ENCODE data around the gene WDR18.

WDR18 gene

DNA sequence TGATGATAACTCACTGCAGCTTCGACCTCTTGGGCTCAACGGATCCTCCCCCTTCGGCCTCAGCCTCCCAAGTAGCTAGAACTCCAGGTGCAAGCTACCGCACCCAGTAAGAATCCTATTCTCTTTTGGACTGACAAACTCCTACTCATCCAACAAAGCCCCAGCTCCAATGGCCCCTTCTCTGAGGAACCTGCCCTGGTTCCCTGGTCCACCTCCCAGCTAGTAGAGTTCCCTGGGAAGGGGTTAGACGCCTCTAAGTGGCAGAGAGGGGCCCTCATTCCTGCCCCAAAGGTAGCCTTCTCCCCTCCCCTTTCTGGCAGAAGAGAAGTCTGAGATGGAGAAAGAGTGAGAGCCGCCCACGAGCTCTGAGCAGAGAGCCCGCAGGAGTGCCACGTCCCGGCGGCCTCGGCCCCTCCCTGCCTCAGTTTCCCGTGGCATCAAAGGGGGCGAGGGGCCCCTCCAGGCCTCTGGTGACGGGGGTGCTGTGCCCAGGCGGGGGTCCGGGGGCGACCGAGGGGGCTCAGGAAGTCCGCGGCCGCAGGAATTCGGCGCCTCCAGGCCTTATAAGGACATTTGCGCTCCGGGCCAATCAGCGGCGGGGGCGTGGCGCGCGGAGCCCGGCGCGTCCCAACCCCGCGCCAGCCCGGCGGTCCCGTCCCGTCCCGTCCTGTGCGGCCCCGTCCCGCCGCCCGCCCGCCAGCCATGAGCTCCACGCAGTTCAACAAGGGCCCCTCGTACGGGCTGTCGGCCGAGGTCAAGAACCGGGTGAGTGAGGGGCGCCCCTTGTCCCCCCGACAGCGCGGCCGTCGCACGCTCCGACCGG, 42.0 kb downstream of the WDR18 start, which contains the start of gene CNN2:
CNN2 (plus strand) TSS at position 649 of the 823 bp plus-strand sequence; CDS start at position 703, 54 bp downstream.
- DNase-seq: peak; percentile 69

DNA sequence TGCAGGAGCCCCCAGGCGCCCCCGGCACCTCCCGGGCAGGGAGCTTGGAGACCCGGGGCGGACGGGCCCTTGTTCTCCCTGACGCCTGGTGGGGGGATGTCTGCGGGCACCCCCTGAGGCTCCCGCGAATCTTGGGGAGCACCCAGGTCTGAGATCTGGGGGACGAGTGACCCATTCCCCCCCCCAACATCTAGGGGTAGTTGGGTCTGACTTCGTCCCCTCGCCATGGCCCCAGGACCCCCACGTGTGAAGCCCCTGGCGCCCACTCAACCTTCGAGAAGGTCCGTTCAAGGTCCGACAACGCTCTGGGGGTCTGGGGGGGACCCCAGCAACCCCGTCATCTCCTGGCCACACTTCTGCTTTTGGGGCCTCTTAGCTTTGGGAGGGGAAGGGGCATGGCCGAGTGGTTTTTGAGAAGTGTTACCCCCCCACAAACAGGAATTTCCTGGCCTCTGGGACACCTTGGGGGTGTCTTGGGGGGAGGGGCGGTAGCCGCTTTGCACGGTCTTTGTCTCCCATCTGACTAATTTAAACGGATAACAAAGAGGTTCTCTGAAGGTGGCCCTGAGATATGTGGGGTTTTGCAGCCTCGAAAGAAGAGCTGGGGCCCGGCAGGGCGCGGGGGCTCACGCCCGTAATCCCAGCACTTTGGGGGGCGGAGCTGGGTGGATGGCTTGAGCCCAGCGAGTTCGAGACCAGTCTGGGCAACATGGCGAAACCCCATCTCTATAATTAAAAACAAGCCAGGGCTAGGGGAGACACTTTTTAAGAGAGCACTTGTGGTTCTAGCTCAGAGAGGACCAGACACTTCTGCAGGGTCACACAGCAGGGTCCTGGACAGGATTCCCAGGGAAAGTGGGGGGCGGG, 42.9 kb downstream of the WDR18 start:
- DNase-seq: no peak

DNA sequence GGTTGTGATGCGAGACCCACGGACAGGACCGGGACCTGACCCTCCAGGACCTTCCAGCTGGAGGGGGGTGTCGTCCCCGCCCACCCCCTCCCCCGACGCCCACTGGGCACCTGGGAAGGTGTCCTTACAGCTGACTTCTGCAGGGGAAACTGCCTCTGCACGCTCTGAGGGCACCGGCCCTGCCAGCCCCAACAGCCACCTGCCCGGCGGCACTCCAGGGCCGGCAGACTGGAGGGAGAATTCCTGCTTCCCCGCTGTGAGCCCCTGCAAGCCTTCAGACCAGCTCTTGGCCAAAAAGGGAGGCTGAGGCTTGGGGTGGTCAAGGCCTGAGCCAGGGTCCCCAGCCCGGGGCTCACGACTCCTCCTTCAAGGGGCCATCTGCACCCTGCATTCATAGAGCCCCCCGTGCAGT, 43.5 kb downstream of the WDR18 start:
- no peak for DNase-seq

DNA sequence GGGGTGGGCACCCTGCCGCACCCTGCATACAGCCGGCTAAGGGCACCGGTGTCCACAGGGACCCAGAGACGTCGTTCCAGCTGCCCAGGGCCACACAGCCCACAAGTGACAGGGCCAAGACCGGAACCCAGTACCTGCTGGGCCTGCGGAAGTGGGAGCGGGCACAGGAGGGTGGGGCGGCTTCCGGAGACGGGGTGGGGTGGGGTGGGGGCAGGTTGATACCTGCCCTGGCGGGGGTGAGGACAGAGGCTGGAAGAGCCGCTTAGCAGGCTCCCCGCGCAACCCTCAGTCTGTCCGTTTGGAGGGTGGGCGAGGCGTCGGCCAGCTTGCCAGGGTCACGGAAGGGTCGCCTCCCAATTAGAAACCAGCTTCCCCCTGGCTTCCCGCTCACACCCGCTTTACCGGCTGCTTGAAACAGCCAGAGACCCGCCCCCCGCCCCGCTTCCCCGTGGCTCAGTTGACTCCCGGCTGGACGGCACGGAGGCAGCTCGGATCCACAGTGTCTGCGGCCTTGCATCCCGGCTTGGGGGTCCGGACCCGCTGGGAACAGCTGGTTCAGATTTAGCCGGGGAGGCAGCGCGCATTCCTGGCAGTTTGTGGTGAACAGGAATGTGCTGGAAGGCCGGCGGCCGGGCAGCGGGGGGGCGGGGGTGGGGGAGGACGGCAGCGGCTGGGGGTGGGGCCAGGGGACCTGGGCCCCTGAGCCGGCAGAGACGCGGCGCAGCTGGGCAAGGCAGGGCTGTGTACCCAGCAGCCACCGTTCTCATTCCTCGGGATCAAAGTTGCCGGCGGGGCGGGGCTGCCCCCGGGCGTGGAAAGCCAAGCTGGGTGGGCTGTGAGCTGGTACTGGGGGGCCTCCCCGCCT, 44.1 kb downstream of the WDR18 start:
- DNase-seq: peak; percentile 44

DNA sequence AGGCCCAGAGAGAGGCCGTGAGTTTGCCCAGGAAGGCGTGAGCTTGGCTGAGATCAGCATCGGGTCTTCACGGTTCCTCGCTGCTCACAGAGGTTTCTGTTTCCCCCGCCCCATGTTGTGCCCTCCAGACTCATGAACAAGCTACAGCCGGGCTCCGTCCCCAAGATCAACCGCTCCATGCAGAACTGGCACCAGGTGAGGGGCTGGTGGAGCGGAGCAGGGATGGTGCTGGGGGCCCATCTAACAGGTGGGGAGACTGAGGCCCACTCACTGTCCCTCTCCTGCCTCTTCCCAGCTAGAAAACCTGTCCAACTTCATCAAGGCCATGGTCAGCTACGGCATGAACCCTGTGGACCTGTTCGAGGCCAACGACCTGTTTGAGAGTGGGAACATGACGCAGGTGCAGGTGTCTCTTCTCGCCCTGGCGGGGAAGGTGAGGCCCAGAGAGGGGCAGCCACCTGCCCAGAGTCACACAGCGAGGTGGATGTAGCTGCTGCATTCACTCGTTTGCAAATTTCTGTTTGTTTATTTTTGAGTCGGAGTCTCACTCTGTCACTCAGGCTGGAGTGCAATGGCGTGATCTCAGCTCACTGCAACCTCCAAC, 48.2 kb downstream of the WDR18 start:
- no peak for DNase-seq

DNA sequence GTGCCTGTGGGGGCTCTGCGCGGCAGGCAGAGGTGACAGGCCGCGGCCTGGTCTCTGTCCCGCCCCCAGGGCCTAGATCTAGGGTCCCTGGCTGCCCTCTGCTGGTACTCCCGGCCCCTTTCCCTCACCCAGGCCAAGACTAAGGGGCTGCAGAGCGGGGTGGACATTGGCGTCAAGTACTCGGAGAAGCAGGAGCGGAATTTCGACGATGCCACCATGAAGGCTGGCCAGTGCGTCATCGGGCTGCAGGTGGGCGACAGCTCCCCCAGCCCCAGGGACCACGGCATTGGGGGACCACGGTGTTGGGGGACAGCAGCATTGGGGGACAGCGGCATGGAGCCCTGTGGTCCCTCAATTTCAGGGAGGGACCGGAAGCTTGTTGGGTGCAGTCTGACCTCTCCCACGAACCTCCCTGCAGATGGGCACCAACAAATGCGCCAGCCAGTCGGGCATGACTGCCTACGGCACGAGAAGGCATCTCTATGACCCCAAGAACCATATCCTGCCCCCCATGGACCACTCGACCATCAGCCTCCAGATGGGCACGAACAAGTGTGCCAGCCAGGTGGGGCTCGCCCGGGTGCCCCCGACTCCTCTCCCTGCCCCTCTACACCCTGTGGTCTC, 52.0 kb downstream of the WDR18 start:
- no peak for DNase-seq

DNA sequence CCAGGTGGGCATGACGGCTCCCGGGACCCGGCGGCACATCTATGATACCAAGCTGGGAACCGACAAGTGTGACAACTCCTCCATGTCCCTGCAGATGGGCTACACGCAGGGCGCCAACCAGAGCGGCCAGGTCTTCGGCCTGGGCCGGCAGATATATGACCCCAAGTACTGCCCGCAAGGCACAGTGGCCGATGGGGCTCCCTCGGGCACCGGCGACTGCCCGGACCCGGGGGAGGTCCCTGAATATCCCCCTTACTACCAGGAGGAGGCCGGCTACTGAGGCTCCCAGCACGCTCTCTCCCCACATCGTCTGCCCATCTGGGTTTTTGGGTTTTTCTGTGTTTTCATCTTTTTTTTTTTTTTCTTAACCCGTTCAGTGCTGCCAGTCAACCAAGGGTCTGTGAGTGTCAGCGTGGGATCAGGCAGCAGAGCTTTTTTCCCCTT, 53.5 kb downstream of the WDR18 start:
- no peak for DNase-seq

DNA sequence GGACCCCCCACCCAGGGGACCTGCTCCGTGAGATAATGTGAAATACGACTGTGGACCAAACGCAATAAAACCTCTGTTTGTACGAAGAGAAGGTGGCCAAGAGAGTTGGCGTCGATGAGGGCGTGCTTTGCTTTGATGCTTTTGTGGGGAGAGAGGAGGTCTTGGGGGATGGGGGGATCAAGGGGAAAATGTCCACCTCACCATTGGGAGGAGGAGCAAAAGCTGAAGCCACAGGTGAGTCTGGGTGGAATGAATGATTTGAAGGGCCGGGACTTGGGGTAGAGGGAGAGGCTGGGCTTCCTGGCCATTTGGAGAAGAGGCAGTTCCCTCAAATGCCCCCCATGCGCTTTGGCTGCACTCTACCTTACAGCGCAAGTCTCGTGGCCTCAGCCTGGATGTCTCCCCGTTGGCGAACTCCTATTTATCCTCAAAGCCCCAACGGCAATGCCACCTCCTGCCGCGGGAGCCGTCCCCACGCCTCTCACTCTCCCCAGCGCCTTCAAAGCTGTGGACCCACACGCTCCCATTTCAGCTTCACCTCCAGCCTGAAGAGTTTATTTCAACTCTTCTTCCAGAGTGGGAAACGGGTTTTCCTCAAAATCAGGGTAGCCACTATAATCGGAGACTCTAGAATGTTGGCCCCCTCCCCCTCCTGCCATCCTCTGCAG, 55.0 kb downstream of the WDR18 start:
- DNase-seq: no peak

DNA sequence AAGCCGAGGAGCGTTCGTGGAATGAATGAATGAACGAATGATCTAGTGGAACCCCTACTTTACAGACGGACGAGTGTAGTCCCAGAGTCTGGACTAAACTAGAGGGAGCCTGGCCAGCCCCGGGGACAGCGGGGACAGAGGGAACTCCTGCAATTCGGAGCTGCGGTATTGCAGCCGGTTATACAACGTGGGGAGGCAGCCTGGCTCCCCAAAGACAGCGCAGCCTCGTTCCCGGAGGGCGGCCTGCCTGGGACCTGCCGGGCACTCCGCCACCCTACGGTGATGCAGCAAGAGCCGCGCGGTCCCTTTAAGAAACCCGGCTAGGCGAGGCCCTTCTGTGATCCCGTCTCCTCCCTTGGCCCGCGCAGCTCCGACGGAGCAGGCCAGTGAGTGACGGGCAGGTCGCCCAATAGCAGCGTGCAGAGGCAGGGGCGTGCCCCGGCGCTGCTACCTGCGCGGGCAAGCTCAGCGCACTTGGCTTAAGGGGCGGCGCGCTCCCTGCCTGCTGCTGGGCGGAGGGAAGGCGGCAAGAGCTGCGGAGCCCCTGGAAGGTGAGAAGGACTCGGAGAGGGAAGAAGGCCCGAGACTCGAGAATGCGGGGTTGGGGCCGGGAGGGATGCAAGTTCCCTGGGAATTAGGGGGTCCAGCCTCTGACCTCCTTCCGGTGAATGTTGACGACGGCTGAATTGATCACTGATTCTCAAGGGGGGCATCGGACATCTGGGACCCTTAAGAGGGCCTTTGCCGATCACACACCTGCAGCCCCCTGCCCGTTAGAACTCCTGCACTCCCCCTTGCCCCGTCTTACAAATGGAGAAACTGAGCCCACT, 55.7 kb downstream of the WDR18 start, which contains the start of gene ABCA7:
ABCA7 (plus strand) TSS at position 462 of the 830 bp plus-strand sequence. CDS start 1,255 bp downstream, outside the sequence.
- DNase-seq: peak; percentile 100

DNA sequence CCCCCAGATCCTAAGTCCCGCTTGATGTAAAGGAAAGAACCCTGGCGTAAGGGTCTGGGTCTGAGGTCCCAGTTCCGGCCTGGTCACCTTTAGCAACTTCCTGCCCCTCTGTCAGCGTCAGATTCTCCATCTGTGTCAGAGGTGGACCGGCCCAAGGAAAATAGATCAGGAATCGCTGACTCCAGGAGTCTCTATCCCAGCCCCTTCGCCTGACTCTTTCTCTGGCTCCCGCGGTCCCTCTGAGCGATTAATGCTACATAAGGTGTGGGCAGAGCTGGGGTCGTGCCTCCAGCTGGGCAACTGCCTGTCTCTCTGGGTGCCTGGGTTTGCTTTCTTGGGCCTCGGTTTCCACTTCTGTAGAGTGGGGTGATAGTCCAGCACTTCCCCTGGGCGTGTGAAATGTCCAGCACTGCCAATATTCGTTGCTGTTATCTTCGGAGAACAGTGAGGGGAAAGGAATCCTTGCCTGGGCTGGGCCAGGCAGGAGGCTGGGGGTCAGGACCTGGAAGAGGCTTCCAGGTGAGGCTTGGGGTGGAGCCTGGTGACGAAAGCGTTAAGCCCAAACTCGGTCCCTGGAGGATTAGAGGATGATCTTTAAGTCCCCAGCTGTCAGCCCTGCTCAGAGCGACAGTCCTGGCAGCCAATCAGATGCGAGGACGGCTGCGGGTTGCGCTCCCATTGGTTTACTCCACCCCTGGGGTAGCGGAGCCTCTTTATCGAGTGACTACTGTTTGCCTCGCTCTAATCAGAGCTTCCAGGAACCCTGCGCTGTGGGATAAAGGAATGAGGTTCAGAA, 56.5 kb downstream of the WDR18 start:
- DNase-seq: peak; percentile 85

DNA sequence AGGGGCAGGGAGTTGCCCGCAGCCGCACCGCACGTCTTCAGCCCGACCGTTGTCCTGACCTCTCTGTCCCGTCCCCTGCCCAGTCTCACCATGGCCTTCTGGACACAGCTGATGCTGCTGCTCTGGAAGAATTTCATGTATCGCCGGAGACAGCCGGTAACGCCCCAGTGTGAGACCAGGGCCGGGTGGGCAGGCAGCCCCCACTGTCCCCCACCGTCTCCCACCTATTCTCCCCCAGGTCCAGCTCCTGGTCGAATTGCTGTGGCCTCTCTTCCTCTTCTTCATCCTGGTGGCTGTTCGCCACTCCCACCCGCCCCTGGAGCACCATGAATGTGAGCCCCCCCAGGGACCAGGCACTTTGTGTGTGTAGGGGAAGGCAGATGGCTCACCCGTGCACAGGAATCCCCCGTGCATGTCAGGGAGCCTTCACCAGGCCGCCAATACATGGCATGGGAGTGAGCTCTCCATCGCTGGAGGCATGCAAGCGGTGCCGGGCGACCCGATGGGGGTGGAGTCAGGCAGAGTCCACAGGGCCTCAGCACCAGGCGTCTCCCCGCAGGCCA, 57.2 kb downstream of the WDR18 start:
- no peak for DNase-seq

DNA sequence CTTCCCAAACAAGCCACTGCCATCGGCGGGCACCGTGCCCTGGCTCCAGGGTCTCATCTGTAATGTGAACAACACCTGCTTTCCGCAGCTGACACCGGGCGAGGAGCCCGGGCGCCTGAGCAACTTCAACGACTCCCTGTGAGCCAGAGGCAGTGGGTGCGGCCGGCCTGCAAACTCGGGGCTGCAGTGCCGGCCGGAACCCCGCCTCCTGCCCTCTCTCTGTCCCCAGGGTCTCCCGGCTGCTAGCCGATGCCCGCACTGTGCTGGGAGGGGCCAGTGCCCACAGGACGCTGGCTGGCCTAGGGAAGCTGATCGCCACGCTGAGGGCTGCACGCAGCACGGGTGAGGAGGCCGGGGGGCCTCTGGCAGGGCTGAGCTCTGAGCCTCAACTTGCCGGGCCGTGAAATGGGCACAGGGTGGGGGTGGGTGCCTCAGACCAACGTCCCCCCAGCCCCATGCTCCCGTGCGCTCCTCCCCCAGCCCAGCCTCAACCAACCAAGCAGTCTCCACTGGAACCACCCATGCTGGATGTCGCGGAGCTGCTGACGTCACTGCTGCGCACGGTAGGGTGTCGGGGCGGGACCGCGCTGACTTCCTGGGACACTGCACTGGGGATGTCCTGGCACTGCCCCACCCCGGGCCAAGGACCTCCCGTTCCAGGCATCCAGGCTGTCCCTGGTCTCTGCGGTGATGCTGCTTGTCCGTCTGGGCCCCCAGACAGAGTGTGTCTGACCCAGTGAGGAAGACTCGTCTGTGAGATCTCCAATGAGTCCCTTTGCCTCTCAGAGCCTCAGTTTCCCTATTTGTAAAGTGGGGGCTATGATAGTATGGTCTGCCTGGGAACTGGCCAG, 57.9 kb downstream of the WDR18 start:
- no peak for DNase-seq

DNA sequence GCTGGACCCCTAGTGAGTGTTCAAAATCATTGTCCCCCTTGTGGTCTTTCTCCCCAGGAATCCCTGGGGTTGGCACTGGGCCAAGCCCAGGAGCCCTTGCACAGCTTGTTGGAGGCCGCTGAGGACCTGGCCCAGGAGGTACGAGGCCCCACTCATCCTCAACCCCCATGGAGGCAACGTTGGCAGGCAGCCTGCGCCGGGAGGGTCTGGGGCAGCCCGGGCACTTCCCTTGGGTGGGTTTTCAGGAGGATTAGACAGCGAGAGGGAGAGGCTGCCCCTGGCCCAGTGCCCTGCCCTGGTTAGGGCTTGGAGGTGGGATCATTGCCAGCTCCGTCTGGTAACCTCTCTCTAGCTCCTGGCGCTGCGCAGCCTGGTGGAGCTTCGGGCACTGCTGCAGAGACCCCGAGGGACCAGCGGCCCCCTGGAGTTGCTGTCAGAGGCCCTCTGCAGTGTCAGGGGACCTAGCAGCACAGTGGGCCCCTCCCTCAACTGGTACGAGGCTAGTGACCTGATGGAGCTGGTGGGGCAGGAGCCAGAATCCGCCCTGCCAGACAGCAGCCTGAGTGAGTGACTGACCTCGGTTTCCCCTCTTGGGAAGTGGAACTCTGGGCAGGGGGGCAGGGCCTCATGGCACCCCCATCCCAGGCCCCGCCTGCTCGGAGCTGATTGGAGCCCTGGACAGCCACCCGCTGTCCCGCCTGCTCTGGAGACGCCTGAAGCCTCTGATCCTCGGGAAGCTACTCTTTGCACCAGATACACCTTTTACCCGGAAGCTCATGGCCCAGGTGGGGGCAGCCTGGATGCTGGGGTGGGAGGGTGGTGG, 58.8 kb downstream of the WDR18 start:
- DNase-seq: no peak
